ENCODE results near the gene KCTD2. TPM values are rescaled to one million over a fixed set of nuclear protein-coding genes. Genes with fewer than 3 reads are reported as not detected.

KCTD2 gene
- total RNA-seq, 1 donor from 2014 or later = 24.9 TPM

DNA sequence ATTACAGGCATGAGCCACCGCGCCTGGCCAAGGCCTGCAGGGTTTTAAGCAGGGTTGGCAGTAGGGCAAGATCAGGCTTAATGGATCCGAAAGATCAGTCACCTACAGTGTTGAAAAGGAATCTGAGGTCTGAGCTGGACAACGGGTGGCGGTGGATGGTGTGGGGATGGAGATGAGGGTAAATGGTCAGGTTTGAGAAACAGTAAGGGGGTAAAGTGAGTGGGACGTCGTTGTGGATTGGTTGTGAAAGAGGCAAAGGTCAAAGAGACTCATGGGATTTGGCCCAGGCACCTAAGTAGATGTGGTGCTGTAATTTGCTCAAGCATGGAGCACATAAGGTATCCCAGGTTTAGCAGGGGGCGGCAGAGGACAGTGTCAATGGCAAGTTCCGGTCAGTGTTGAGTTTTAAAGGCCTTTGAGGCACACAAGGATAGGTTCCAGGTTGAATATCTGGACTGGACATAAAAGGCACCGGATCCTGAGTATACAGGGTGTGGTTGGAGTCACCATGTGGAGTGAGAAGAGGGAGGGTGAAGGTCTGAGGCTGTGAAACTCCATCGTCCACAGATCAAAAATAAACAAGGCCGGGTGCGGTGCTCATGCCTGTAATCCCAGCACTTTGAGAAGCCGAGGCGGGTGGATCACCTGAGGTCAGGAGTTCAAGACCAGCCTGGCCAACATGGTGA lies 39.6 kb downstream of the KCTD2 start:
- Mint-ChIP-seq H3K27ac (peak overlapping the region; percentile 84), H3K9me3 (ENCODE audit: low read depth) (no peaks in the 10 kb centered on the region), H3K36me3 (ENCODE audit: insufficient read depth) (no peaks in the 10 kb centered on the region), H3K4me3 (ENCODE audit: low read depth) (peak overlapping the region; percentile 66), H3K27me3 (peaks cover 4% of the 10 kb centered on the region), H3K4me1 (ENCODE audit: low read depth) (peaks cover 17% of the 10 kb centered on the region)
- TF ChIP-seq, protein P1, sequence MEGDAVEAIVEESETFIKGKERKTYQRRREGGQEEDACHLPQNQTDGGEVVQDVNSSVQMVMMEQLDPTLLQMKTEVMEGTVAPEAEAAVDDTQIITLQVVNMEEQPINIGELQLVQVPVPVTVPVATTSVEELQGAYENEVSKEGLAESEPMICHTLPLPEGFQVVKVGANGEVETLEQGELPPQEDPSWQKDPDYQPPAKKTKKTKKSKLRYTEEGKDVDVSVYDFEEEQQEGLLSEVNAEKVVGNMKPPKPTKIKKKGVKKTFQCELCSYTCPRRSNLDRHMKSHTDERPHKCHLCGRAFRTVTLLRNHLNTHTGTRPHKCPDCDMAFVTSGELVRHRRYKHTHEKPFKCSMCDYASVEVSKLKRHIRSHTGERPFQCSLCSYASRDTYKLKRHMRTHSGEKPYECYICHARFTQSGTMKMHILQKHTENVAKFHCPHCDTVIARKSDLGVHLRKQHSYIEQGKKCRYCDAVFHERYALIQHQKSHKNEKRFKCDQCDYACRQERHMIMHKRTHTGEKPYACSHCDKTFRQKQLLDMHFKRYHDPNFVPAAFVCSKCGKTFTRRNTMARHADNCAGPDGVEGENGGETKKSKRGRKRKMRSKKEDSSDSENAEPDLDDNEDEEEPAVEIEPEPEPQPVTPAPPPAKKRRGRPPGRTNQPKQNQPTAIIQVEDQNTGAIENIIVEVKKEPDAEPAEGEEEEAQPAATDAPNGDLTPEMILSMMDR (IDR thresholded peaks at IDR 0.05; ENCODE audit: unreplicated experiment) = no peak
- no peak for DNase-seq (ENCODE audit: low spot score, unreplicated experiment)

DNA sequence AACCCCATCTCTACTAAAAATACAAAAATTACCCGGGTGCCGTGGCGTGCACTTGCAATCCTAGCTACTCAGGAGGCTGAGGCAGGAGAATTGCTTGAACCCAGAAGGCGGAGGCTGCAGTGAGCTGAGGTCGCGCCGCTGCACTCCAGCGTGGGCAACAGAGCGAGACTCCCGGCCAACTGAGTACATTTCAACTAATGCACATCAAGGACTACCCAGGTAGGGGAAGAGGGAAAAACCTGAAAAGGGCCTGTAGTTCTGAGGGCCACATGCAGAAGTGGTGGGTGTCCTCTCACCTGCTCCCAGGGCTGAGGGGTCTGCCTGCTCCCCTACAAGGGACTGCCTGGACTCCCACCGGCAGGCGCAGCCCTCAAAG lies 40.1 kb downstream of the KCTD2 start:
- no peaks in the 10 kb centered on the region for H3K36me3 Mint-ChIP-seq (ENCODE audit: insufficient read depth)
- peak overlapping the region; percentile 71 for H3K4me3 Mint-ChIP-seq (ENCODE audit: low read depth)
- DNase-seq (ENCODE audit: low spot score, unreplicated experiment) = no peak
- H3K27me3 Mint-ChIP-seq = peaks cover 4% of the 10 kb centered on the region
- H3K27ac Mint-ChIP-seq = peak overlapping the region; percentile 84
- TF ChIP-seq, protein P1 (IDR thresholded peaks at IDR 0.05; ENCODE audit: unreplicated experiment) = no peak
- H3K9me3 Mint-ChIP-seq (ENCODE audit: low read depth) = no peaks in the 10 kb centered on the region
- peaks cover 22% of the 10 kb centered on the region for H3K4me1 Mint-ChIP-seq (ENCODE audit: low read depth)

DNA sequence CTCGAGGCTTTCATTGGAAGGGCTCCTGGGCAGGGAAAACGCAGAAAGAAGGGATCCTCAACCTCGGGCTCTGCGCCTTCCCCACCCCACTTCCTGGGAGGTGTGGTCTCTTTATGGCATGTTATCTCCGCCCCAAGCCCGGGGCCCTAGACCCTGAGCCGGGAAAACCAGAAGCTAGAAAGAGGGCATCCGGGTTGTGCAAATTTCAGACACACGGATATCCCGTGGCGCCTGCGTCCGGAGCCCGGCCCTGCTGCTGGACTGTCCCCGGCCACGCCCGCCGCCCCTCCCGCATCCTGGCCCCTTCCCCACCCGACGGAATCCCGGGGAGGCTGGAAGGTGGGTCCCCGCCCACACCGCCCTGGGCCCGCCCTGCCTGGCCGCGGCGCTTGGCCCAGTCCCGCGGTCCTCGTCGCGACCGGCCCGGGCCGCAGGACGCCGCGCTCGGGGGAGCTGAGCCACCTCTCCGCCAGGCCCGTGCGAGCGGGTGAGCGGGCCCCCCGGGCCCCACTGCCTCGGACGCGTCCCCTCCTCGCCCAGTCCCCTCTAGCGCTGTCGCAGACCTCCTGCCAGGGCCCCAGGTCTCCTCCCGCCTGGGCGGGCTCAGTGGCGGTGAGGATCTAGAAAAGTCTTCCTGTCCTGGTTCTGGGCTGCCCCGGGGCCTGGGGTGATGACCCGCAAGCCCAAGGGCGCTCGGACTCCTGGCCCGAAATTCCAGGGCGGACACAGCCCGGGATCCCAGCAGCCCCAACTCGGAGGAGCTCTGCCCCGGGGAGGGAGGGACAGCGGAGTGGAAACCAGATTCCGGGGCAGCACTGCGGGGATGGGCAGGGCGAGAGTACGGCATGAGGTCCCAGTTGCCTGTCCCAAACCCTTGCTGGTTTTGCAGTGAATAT lies 40.8 kb downstream of the KCTD2 start, which contains the start of gene SLC16A5:
SLC16A5 (plus strand) TSS at position 397 of the 896 bp plus-strand sequence. CDS start 5,683 bp downstream, outside the sequence.
- Mint-ChIP-seq H3K4me3 (ENCODE audit: low read depth) (peak within 1 kb of the TSS; percentile 81), H3K27me3 (no peaks in the 10 kb centered on the region), H3K27ac (peak within 1 kb of the TSS; percentile 84), H3K4me1 (ENCODE audit: low read depth) (peaks cover 21% of the 10 kb centered on the region), H3K9me3 (ENCODE audit: low read depth) (no peaks in the 10 kb centered on the region), H3K36me3 (ENCODE audit: insufficient read depth) (no peaks in the 10 kb centered on the region)
- peak; percentile 81 for DNase-seq (ENCODE audit: low spot score, unreplicated experiment)
- TF ChIP-seq, protein P1 (IDR thresholded peaks at IDR 0.05; ENCODE audit: unreplicated experiment) = no peak

DNA sequence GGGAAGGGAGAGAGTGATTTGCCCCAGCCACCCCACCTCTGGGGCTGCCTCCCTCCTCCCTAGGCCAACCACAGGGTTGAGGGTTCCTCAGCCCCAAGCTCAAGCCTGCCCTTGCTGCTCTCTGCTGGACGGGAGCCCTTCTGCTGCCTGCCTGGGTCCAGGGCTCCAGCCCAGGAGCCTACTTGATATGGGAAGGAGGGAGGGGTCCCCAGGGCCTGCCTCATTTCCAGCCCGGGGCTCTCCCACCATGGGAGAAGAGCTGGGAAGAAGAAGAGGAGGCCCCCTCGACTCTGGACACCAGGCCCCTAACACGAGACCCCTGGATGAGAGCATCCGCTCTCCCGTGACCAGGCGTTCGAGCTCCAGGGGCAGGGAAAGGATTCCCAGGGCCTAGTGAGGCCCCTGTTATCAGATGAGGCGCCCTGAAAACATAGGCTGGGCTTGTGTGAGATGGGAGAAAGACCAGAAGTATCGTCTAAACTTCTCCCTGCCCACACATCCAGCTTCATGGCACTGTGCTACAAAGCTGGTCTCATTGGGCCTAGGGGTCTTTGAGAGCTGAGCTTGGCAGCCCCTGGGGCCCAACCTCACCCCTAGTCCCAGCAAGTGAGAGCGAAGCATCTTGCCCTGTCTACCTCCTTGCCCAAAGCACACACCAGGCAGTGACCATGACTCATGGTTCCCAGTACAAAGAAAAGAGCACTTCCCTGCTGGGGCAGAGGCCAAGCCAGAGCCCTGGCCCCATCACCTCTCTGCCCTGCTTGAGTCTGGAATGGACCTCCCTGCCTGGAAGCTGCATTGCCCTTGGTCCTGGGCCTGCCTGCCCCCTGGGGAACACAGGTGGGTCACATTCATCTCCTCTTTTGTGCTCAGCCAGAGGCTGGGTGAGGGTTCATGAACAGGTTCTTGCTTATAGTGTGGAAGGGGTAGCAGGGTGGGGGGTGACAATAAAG lies 41.7 kb downstream of the KCTD2 start:
- no peak for DNase-seq (ENCODE audit: low spot score, unreplicated experiment)
- no peaks in the 10 kb centered on the region for H3K27me3 Mint-ChIP-seq
- H3K9me3 Mint-ChIP-seq (ENCODE audit: low read depth) = no peaks in the 10 kb centered on the region
- TF ChIP-seq, protein P1 (IDR thresholded peaks at IDR 0.05; ENCODE audit: unreplicated experiment) = no peak
- H3K4me3 Mint-ChIP-seq (ENCODE audit: low read depth) = peak overlapping the region; percentile 81
- no peaks in the 10 kb centered on the region for H3K36me3 Mint-ChIP-seq (ENCODE audit: insufficient read depth)
- H3K27ac Mint-ChIP-seq = no peak overlapping the region
- H3K4me1 Mint-ChIP-seq (ENCODE audit: low read depth) = peaks cover 21% of the 10 kb centered on the region

Data from progenitor cell of endocrine pancreas (in vitro differentiated cells).